ENCODE results near the gene IGSF9. TPM values are rescaled to one million over a fixed set of nuclear protein-coding genes. Genes with fewer than 3 reads are reported as not detected.

IGSF9 gene
- total RNA-seq, 1 experiment from 2014 or later = 21.2 TPM

DNA sequence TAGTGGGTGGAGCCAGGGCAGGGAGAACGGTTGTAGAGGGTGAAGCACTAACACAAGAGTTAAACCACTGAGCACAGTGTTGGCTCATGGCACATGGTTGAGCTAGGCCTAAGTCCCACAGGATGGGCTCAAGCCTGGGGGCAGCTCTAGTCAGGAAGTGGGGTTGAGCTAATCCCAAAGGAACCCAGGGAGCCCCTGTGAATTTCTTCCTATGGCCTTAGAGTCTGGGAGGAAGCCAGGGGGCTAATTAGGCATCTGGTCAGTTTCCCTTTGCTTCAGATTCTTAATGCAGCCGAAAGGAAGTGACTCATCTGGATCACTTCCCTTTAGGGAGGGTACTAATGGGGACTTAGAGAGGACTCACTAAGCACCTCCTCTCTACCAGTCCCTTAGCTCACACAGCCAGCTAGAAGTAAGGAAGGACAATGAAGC, 55.6 kb downstream of the IGSF9 start:
- no peaks in the 10 kb centered on the region for H3K36me3 ChIP-seq (ENCODE audit: control insufficient read depth, insufficient read depth, low read length)
- no peak overlapping the region for H3K4me3 Mint-ChIP-seq (ENCODE audit: unreplicated experiment)
- TF ChIP-seq, protein P1, sequence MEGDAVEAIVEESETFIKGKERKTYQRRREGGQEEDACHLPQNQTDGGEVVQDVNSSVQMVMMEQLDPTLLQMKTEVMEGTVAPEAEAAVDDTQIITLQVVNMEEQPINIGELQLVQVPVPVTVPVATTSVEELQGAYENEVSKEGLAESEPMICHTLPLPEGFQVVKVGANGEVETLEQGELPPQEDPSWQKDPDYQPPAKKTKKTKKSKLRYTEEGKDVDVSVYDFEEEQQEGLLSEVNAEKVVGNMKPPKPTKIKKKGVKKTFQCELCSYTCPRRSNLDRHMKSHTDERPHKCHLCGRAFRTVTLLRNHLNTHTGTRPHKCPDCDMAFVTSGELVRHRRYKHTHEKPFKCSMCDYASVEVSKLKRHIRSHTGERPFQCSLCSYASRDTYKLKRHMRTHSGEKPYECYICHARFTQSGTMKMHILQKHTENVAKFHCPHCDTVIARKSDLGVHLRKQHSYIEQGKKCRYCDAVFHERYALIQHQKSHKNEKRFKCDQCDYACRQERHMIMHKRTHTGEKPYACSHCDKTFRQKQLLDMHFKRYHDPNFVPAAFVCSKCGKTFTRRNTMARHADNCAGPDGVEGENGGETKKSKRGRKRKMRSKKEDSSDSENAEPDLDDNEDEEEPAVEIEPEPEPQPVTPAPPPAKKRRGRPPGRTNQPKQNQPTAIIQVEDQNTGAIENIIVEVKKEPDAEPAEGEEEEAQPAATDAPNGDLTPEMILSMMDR (IDR thresholded peaks at IDR 0.05; ENCODE audit: insufficient read depth in 1 of 2, low read depth in 1 of 2, low read length in 1 of 2, severe bottlenecking in 1 of 2, unreplicated experiment in 1 of 2) = no peak
- H3K9me3 ChIP-seq = no peaks in the 10 kb centered on the region
- BruUV-seq (replicated peaks) = no TSS peak
- no peaks in the 10 kb centered on the region for H3K9me3 Mint-ChIP-seq (ENCODE audit: unreplicated experiment)
- H3K27me3 Mint-ChIP-seq (ENCODE audit: insufficient read depth, unreplicated experiment) = no peaks in the 10 kb centered on the region
- H3K36me3 Mint-ChIP-seq (ENCODE audit: insufficient read depth, unreplicated experiment) = no peaks in the 10 kb centered on the region
- peaks cover 6% of the 10 kb centered on the region for H3K4me1 Mint-ChIP-seq (ENCODE audit: low read depth, unreplicated experiment)
- intact Hi-C loops (cut with micrococcal nuclease; ENCODE audit: unreplicated experiment) = no loop called here
- H3K4me1 ChIP-seq = peaks cover 11% of the 10 kb centered on the region
- H3K27ac Mint-ChIP-seq (ENCODE audit: unreplicated experiment) = no peak overlapping the region
- H3K4me3 ChIP-seq (ENCODE audit: low read depth, low read length) = no peak overlapping the region
- DNase-seq = no peak
- ChIA-PET POLR2A (interaction anchor here (0.7 kb wide), 1 partner anchor 32 kb away, joined by 3 read pairs; no protein-coding TSS in a partner anchor), CTCF (interaction anchor here (1.4 to 6.5 kb wide), 2 partner anchors 53 to 91 kb away, joined by 3 to 75 read pairs; no protein-coding TSS in a partner anchor)
- no peaks in the 10 kb centered on the region for H3K27me3 ChIP-seq (replicated peaks; ENCODE audit: control insufficient read depth, insufficient read depth, low read length)

DNA sequence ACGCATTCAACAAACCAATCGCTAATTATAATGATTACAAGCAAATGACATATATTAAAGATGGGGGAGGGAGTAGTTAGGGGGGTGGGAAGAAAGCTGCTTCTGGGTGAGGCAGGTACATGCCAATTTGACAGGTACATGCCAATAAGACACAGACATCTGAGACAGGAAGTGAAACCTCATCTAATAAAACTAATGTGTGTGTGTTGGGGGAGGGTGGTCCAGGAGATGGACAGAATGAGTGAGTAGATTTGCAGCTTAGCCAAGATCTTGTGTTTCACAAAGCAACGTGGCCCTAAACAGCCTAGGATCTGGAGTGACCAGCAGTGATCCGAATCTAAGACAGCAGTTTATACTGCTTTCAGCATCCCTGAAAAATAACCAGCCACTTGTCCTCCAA, 56.2 kb downstream of the IGSF9 start:
- Histone ChIP-seq H3K27me3 (replicated peaks; ENCODE audit: control insufficient read depth, insufficient read depth, low read length) (no peaks in the 10 kb centered on the region), H3K4me3 (ENCODE audit: low read depth, low read length) (no peak overlapping the region), H3K4me1 (peaks cover 11% of the 10 kb centered on the region), H3K36me3 (ENCODE audit: control insufficient read depth, insufficient read depth, low read length) (no peaks in the 10 kb centered on the region), H3K9me3 (no peaks in the 10 kb centered on the region)
- no peaks in the 10 kb centered on the region for H3K27me3 Mint-ChIP-seq (ENCODE audit: insufficient read depth, unreplicated experiment)
- DNase-seq = no peak
- H3K4me1 Mint-ChIP-seq (ENCODE audit: low read depth, unreplicated experiment) = peaks cover 6% of the 10 kb centered on the region
- H3K27ac Mint-ChIP-seq (ENCODE audit: unreplicated experiment) = no peak overlapping the region
- no peaks in the 10 kb centered on the region for H3K9me3 Mint-ChIP-seq (ENCODE audit: unreplicated experiment)
- POLR2A ChIA-PET = no interaction called here
- TF ChIP-seq, protein P1 (IDR thresholded peaks at IDR 0.05; ENCODE audit: insufficient read depth in 1 of 2, low read depth in 1 of 2, low read length in 1 of 2, severe bottlenecking in 1 of 2, unreplicated experiment in 1 of 2) = no peak
- intact Hi-C loops (cut with micrococcal nuclease; ENCODE audit: unreplicated experiment) = no loop called here
- CTCF ChIA-PET = interaction anchor here (0.6 to 6.5 kb wide), 3 partner anchors 53 to 242 kb away, joined by 3 to 75 read pairs (median 4); no protein-coding TSS in a partner anchor
- H3K36me3 Mint-ChIP-seq (ENCODE audit: insufficient read depth, unreplicated experiment) = no peaks in the 10 kb centered on the region
- H3K4me3 Mint-ChIP-seq (ENCODE audit: unreplicated experiment) = no peak overlapping the region
- BruUV-seq (replicated peaks) = no TSS peak

DNA sequence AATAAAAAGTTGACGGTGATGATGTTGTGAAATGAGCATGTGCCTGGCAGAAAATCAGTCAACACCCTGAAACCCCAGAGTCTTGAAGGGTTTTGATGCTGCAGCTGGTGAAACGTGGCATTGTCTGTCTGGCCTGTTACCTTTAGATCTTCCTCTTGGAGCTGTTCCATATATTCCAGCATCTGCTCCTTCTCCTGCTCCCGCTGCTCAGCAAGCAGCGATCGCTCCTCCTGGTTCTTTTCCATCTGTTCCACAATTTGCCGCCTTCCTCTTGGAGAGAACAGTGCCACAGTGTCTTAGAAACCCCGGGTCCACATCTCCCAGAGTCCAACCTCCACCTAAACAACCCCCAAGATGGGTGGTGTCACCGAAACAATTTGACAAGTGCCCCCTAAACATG, 61.1 kb downstream of the IGSF9 start:
- intact Hi-C loops (cut with micrococcal nuclease; ENCODE audit: unreplicated experiment) = no loop called here
- no peaks in the 10 kb centered on the region for H3K36me3 ChIP-seq (ENCODE audit: control insufficient read depth, insufficient read depth, low read length)
- Mint-ChIP-seq H3K4me1 (ENCODE audit: low read depth, unreplicated experiment) (no peaks in the 10 kb centered on the region), H3K4me3 (ENCODE audit: unreplicated experiment) (no peak overlapping the region), H3K9me3 (ENCODE audit: unreplicated experiment) (no peaks in the 10 kb centered on the region), H3K36me3 (ENCODE audit: insufficient read depth, unreplicated experiment) (no peaks in the 10 kb centered on the region), H3K27me3 (ENCODE audit: insufficient read depth, unreplicated experiment) (no peaks in the 10 kb centered on the region), H3K27ac (ENCODE audit: unreplicated experiment) (no peak overlapping the region)
- TF ChIP-seq, protein P1 (IDR thresholded peaks at IDR 0.05; ENCODE audit: insufficient read depth in 1 of 2, low read depth in 1 of 2, low read length in 1 of 2, severe bottlenecking in 1 of 2, unreplicated experiment in 1 of 2) = no peak
- no peaks in the 10 kb centered on the region for H3K27me3 ChIP-seq (replicated peaks; ENCODE audit: control insufficient read depth, insufficient read depth, low read length)
- ChIA-PET POLR2A (no interaction called here), CTCF (no interaction called here)
- H3K4me3 ChIP-seq (ENCODE audit: low read depth, low read length) = no peak overlapping the region
- no peaks in the 10 kb centered on the region for H3K4me1 ChIP-seq
- DNase-seq = no peak
- H3K9me3 ChIP-seq = no peaks in the 10 kb centered on the region
- no TSS peak for BruUV-seq (replicated peaks)

All from Caco-2 (cell line).